Measurements from ENCODE around the gene TOMM6. TPM values are rescaled to one million over a fixed set of nuclear protein-coding genes. Genes with fewer than 3 reads are reported as not detected.
"Not testable (repeated sequence)": the region's sequence is repeated elsewhere in the genome, so short reads cannot be mapped to it uniquely, and the experiment has no call there.

TOMM6 gene
- total RNA-seq, 1 donor from 2014 or later, result 51.7 TPM

GRCh38 chr6:41785254-41785653 is 2.2 kb upstream of the TOMM6 start:
- DNase-seq (ENCODE audit: low read depth in 2 of 2), result no peak

GRCh38 chr6:41785689-41786450 is 1.6 kb upstream of the TOMM6 start:
- DNase-seq (ENCODE audit: low read depth in 2 of 2), result peak in 1 of 2 donors; percentile 33

GRCh38 chr6:41786451-41787218 is 859 bp upstream of the TOMM6 start:
- DNase-seq (ENCODE audit: low read depth in 2 of 2), result peak in 1 of 2 donors; percentile 86

- DNase-seq (ENCODE audit: low read depth in 2 of 2), result no peak
Measured at GRCh38 chr6:41789390-41789724, 1.9 kb downstream of the TOMM6 start.

- no peak for DNase-seq (ENCODE audit: low read depth in 2 of 2)
Measured at GRCh38 chr6:41790045-41790444, 2.6 kb downstream of the TOMM6 start.

- DNase-seq (ENCODE audit: low read depth in 2 of 2), result no peak
Measured at GRCh38 chr6:41791305-41791704, 3.8 kb downstream of the TOMM6 start.

- DNase-seq (ENCODE audit: low read depth in 2 of 2), result no peak
Measured at GRCh38 chr6:41791984-41792383, 4.5 kb downstream of the TOMM6 start.

- no peak for DNase-seq (ENCODE audit: low read depth in 2 of 2)
Measured at GRCh38 chr6:41796474-41796873, 9.0 kb downstream of the TOMM6 start.

- no peak for DNase-seq (ENCODE audit: low read depth in 2 of 2)
Measured at GRCh38 chr6:41798901-41799558, 11.5 kb downstream of the TOMM6 start.

- no peak for DNase-seq (ENCODE audit: low read depth in 2 of 2)
Measured at GRCh38 chr6:41799559-41799911, 12.0 kb downstream of the TOMM6 start.

- peak in 1 of 2 donors; percentile 64 for DNase-seq (ENCODE audit: low read depth in 2 of 2)
Measured at GRCh38 chr6:41801380-41801779, 13.9 kb downstream of the TOMM6 start.

GRCh38 chr6:41805830-41806774 is 18.6 kb downstream of the TOMM6 start:
- DNase-seq (ENCODE audit: low read depth in 2 of 2), result no peak

GRCh38 chr6:41811095-41811494 is 23.6 kb downstream of the TOMM6 start:
- no peak for DNase-seq (ENCODE audit: low read depth in 2 of 2)

GRCh38 chr6:41811946-41812345 is 24.5 kb downstream of the TOMM6 start:
- DNase-seq (ENCODE audit: low read depth in 2 of 2), result not testable (repeated sequence)

GRCh38 chr6:41813469-41813868 is 26.0 kb downstream of the TOMM6 start:
- no peak for DNase-seq (ENCODE audit: low read depth in 2 of 2)

- no peak for DNase-seq (ENCODE audit: low read depth in 2 of 2)
Measured at GRCh38 chr6:41813956-41814355, 26.5 kb downstream of the TOMM6 start.

- DNase-seq (ENCODE audit: low read depth in 2 of 2), result no peak
Measured at GRCh38 chr6:41814629-41815028, 27.1 kb downstream of the TOMM6 start.

- no peak for DNase-seq (ENCODE audit: low read depth in 2 of 2)
Measured at GRCh38 chr6:41815587-41815986, 28.1 kb downstream of the TOMM6 start.

GRCh38 chr6:41818271-41819054 is 31.0 kb downstream of the TOMM6 start:
- DNase-seq (ENCODE audit: low read depth in 2 of 2), result peak in 1 of 2 donors; percentile 29

- no peak for DNase-seq (ENCODE audit: low read depth in 2 of 2)
Measured at GRCh38 chr6:41821266-41821665, 33.8 kb downstream of the TOMM6 start.

- no peak for DNase-seq (ENCODE audit: low read depth in 2 of 2)
Measured at GRCh38 chr6:41822021-41822420, 34.5 kb downstream of the TOMM6 start.

Measured in dermis microvascular lymphatic vessel endothelial cell (primary cell).